ENCODE results near the gene ADAMTS5. TPM values are rescaled to one million over a fixed set of nuclear protein-coding genes. Genes with fewer than 3 reads are reported as not detected.

The ADAMTS5 gene
- under 0.01 and 0.06 TPM in 2 replicates for total RNA-seq

DNA sequence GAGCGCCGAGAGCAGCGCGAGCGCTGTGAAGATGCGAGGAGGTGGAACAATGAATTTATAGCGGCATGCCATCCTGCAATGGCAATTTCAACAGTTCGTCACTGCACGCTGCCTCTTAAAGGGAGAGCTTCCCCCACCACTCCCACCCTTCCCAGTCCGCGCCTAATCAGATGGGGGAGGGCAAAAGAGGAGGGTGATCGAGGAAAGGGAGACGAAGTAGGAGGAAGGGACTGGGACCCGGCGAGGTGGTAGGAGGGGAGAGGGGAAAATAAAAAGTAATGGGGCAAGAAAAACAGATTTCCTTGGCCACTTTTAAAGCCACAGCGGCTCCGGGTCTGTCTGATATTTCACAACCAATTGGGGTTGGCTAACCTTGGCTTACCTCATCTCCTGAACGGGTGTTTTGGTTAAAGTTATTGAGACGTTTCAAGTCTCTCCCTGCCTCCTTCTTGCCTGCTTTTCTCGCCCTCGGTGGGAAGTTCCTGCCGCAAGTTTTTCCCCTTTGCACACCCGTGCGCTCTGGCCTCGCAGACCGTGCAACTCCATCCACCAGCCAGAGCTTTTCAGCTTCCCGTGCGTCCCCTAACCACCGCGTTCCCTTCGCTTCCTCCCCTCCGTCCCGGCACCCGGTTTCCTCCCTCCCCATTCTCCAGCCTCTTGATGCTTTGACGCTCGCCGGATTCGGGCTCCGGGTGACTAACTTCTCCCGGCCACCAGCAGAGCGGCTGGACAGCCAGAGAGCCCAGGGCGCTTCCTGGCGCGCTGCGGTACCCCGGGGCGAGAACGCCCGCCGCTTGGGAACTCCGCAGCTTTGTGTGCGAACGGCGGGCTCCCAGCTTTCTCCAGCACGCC lies at the start of gene ADAMTS5:
ADAMTS5 (minus strand) TSS at position 27 of the 852 bp plus-strand sequence. CDS start 697 bp downstream, outside the sequence.

Other genes starting within 250 kb of the ADAMTS5 start
- 8.9 and 20.7 TPM in 2 replicates for gene ADAMTS1, start 121.7 kb downstream of the ADAMTS5 start, total RNA-seq